GM21576 (cell line): ENCODE measurements around the gene HIRIP3.
A peak's percentile ranks its signal among the peaks of the same experiment; 100 is the strongest.

Experiments
- ATAC-seq: cut with Tn5 transposase; IDR thresholded peaks from one replicate; pipeline ENCODE4 v1.9.1; 2021; ENCODE audit warnings: mild to moderate bottlenecking, moderate library complexity; ENCODE audit not compliant: unreplicated experiment

Gene HIRIP3

DNA sequence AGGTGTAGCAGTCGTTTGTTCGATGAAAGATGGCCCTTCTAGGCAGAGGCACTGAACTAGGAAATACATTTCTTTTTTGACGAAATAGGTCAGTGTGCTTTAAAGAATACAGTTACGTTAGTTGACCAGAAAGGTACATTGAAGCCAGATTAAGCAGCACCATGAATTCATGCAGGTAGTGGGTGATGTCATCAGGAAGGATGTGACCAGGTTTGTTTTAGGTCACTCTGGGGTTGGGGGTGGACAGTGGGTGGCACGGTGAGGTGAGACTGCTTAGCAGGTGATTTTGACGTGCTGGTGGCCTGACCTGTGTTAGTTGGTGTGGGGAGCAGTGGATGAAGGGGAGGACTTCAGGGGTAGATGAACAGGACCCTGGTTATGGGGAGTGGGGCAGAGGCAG, 4.2 kb upstream of the HIRIP3 start:
- ATAC-seq: no peak

DNA sequence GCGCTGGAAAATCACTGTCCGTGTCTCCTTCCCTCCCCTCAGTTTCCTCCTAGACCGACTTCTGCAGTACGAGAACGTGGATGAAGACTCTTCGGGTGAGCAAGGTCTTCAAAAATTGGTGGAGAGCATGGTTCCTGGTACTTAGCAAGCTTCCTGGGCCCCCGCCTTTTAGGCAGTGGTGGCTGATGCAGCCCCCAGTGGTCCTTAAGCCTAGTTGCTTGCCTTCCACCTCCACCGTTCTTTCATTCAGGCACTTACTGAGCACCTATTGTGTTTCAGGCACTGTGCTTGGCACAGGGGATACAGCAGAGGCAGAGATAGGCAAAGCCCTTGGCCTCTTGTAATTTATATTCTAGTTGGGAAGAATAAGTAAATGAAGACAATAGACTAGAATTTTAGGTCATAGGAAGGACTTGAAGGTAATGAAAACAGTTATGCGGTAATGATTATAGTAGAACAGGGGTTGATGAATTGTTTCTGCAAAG, 1.4 kb upstream of the HIRIP3 start:
- ATAC-seq: no peak

DNA sequence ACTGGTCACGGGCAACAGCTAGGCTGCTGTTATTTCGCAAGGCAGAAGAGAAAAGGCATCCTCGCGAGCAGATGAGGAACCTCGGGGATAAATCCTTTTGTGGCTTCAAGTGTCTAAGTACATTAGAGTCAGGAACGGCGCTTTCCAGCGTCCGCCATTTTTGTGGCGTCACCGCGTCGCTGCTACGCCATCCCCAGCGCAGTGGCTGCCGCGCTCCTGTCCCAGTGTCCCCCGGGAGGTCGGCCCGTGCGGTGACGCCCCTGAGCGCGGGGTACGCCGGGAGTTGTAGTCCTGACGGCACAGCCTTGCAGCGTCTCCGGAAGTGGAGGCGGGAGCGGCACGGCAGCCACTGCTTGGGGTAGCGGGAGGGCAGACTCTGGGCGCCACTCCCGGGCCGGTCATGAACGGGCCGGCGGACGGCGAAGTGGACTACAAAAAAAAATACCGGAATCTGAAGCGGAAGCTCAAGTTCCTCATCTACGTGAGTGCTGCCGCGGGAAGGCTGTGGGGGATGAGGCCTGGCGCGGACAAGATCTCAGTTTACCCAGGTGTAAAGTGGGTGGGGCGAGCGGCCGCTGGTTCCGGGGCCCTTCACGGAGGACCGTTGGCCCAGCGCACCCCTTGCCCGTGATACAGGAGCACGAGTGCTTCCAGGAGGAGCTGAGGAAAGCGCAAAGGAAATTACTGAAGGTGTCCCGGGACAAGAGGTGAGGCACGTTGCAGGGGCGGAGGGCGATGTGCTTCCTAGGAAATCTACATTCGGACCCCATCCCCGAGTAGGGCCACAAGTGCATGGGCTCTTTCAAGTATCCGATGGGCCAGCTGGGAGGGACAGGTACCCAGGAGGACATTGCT, 721 bp upstream of the HIRIP3 start, which contains the start of gene INO80E:
INO80E (plus strand) TSS at position 331 of the 855 bp plus-strand sequence; CDS start at position 401, 70 bp downstream.
- peak; percentile 73 for ATAC-seq

DNA sequence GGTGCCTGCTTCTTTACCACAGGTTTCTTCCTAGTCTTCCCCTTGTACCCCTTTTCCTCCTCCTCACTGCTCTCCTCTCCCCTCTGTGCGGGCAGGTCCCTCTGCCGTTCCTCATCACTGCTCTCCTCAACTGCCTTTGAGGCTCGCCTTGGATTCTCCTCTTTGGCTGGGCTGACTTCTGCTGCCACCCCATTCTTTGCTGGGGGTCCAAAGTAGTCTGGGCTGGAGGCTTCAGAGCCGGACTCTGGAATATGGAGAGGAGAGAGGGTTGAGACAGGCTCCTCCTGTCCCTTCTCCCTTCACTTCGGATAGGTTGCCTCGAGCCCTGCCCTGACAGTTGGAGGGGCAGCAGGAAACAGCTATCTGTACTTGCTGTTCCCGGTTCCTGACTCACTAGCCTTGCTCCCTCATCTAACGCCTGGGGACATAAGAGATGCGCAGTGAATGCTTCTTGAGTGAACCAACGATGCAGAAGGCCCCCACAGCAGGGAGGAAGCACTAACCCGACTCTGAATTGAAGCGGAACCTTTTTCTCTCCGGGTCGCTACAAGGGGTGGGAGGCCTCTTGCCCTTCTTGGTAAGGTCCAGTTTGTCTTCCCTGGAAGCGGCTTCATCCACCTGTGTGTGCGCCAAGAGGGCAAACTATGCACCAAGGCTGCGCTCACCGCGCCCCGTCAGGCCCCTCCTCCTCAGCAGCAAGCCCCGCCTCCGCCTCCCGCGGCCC, 655 bp downstream of the HIRIP3 start:
- ATAC-seq: peak; percentile 35

GRCh38 chr16:29993903-29994599, 1.4 kb downstream of the HIRIP3 start:
- ATAC-seq: no peak

- no peak for ATAC-seq
Observed at GRCh38 chr16:29993191-29993902, 2.1 kb downstream of the HIRIP3 start.

GRCh38 chr16:29992344-29992967, 3.0 kb downstream of the HIRIP3 start:
- ATAC-seq: no peak

DNA sequence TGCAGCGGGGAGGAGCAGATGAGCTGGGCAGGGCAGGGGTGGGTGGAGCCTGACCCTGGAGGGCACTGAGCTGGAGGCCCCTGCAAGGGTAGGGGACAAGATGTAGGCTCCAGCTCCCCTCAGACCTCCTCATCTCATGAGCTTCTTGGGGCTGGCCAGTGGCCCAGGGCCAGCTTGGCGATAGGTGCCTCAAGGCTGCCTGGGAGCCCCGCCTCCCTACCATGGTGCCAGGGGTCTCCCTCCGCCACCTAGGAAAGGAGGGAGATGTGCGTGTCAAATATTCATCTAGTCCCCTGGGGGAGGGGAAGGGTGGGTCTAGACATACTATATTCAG, 3.9 kb downstream of the HIRIP3 start:
- no peak for ATAC-seq

- ATAC-seq: no peak
Observed at GRCh38 chr16:29990883-29991570, 4.4 kb downstream of the HIRIP3 start.

GRCh38 chr16:29990034-29990433, 5.4 kb downstream of the HIRIP3 start:
- ATAC-seq: no peak

DNA sequence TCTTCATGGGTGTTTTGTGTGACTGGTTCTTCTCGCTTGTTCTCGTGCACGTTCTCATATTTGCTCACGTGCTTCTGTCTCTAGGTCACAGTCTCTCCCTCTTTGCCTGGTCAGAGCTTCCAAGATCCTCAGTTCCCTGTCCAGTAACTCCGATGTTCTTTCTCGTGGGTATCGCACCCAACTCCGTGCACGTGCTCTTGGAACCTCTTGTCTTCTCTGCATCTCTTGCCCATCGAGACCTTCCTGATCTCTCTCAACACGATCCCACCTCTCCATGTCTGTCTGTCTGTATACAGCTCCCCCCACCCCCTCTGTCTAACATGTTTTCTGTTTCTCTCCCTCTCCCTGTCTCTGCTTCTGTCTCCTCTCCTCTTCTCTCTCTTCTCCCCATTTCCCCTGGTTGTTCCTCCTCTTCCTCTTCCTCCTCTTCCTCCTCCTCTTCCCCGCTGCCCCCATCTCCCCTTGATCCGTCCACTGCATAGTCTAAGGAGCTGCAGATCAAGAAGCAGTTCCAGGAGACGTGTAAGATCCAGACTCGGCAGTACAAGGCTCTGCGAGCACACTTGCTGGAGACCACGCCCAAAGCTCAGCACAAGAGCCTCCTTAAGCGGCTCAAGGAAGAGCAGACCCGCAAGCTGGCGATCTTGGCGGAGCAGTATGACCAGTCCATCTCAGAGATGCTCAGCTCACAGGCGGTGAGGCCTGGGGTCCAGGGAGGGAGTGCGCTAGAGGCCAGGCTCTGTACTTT, 6.1 kb downstream of the HIRIP3 start:
- ATAC-seq: no peak

- ATAC-seq: no peak
Observed at GRCh38 chr16:29988346-29989075, 6.9 kb downstream of the HIRIP3 start.

- ATAC-seq: no peak
Observed at GRCh38 chr16:29987371-29988085, 7.9 kb downstream of the HIRIP3 start.

- ATAC-seq: no peak
Observed at GRCh38 chr16:29986931-29987330, 8.5 kb downstream of the HIRIP3 start.

DNA sequence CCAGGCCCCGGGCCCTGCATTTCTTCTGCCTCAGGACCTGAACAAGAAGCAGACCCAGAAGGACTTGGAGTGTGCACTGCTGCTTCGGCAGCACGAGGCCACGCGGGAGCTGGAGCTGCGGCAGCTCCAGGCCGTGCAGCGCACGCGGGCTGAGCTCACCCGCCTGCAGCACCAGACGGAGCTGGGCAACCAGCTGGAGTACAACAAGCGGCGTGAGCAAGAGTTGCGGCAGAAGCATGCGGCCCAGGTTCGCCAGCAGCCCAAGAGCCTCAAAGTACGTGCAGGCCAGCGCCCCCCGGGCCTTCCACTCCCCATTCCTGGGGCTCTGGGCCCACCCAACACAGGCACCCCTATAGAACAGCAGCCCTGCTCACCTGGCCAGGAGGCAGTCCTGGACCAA, 9.2 kb downstream of the HIRIP3 start:
- ATAC-seq: no peak

GRCh38 chr16:29985271-29985811, 10.1 kb downstream of the HIRIP3 start:
- ATAC-seq: no peak

- ATAC-seq: no peak
Observed at GRCh38 chr16:29984764-29985147, 10.7 kb downstream of the HIRIP3 start.
